ENCODE measurements around the gene CARHSP1.
A peak's percentile ranks its signal among the peaks of the same experiment; 100 is the strongest.

Gene CARHSP1

DNA sequence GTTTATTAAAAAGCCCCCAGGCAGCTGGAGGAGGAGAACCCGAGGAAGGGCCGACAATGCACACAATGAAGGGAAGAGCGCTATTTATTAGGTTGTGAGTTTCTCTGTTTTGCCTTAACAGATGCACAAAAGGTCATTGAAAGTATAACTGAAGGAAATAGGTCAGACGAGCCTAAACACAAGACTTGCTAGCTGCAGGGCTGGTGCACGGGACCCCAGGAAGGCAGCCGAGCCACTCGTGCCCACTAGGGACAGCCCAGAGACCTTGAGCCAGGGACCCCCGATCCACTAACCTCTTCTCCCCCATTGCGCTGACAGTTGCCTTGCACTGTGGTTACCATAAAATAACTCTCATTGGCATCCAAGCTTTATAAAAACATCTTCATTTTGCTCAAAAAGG, 24.6 kb upstream of the CARHSP1 start:
- TF ChIP-seq, protein P1, sequence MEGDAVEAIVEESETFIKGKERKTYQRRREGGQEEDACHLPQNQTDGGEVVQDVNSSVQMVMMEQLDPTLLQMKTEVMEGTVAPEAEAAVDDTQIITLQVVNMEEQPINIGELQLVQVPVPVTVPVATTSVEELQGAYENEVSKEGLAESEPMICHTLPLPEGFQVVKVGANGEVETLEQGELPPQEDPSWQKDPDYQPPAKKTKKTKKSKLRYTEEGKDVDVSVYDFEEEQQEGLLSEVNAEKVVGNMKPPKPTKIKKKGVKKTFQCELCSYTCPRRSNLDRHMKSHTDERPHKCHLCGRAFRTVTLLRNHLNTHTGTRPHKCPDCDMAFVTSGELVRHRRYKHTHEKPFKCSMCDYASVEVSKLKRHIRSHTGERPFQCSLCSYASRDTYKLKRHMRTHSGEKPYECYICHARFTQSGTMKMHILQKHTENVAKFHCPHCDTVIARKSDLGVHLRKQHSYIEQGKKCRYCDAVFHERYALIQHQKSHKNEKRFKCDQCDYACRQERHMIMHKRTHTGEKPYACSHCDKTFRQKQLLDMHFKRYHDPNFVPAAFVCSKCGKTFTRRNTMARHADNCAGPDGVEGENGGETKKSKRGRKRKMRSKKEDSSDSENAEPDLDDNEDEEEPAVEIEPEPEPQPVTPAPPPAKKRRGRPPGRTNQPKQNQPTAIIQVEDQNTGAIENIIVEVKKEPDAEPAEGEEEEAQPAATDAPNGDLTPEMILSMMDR (IDR thresholded peaks at IDR 0.05; ENCODE audit: low read depth, low read length), result no peak
- no peak for DNase-seq (ENCODE audit: low read depth in 2 of 2)
- no peak overlapping the region for H3K4me3 ChIP-seq (replicated peaks in 1 of 2; ENCODE audit: low read depth in 2 of 2, low read length in 2 of 2)

DNA sequence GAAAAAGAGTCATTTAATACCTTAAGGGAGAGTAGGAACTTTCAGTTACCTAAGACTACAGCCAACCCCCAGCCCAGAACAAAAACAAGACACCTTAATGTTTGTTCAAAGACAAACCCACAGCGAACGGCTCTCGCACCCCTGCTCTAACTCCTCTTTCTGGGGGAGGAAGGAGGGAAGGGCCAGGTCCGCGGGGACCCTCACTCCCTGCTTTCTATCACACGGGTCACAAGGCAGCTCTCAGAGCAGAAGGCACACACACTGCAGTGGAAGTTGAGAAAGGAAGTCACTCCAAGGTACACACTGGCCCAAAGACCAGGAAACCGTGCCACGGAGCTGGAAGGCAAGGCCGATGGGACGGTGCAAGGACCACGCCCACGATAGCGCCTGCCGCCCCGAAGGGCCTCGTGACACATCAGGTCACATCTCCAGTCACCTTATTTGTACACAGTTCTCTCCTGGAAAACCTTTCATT, 23.3 kb upstream of the CARHSP1 start:
- TF ChIP-seq, protein P1 (IDR thresholded peaks at IDR 0.05; ENCODE audit: low read depth, low read length), result no peak
- DNase-seq (ENCODE audit: low read depth in 2 of 2), result no peak
- H3K4me3 ChIP-seq (replicated peaks in 1 of 2; ENCODE audit: low read depth in 2 of 2, low read length in 2 of 2), result no peak overlapping the region

DNA sequence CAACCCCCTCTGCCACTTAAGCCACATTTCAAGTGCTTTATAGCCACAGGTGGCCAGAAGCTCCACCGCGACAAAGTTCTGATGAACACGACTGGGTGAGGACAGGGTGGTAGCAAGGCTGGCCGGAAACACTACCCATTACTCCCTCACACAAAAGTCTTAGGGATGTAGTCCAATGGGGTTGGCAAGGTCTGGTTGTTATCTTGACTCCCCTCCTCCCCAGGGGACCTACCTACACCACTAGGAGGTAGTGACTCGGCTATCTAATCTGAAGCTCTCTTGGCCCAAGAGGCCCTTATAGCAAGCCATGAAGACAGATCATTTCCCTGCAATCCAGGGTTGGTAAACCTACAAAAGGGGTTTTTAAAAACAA, 21.7 kb upstream of the CARHSP1 start:
- H3K4me3 ChIP-seq (replicated peaks in 1 of 2; ENCODE audit: low read depth in 2 of 2, low read length in 2 of 2), result no peak overlapping the region
- DNase-seq (ENCODE audit: low read depth in 2 of 2), result no peak
- TF ChIP-seq, protein P1 (IDR thresholded peaks at IDR 0.05; ENCODE audit: low read depth, low read length), result no peak

DNA sequence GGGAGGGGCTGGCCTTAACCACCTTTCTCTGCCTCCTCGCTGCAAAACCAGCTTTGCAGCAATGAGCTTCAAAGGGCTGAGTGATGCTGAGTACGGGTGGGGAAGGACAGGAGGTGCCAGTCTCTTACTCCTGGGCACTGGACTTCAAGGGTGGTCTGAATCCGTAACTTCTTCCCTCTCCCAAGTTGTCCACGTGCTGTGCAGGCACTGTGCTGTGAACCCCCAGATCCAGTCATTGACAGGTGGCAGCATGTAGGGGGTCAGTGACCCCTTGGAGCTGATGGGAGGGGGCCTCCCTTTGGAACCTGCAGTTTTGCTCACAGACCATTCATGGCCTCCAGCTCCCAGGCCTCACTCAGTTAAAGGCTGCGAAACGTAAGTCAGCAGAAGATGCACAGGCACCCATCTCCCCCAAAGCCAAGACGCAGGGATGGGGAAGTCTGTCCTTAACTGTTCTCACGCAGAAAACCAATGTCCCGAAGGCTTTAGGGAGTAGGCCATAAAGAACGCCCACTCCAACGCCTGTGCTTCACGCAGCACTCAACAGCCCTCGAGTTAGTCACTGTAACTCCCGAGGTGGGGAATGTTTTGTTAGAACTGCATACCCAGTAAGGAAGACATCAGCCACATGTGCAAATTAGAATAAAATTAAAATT, 21.2 kb upstream of the CARHSP1 start:
- no peak for DNase-seq (ENCODE audit: low read depth in 2 of 2)
- TF ChIP-seq, protein P1 (IDR thresholded peaks at IDR 0.05; ENCODE audit: low read depth, low read length), result no peak
- no peak overlapping the region for H3K4me3 ChIP-seq (replicated peaks in 1 of 2; ENCODE audit: low read depth in 2 of 2, low read length in 2 of 2)

DNA sequence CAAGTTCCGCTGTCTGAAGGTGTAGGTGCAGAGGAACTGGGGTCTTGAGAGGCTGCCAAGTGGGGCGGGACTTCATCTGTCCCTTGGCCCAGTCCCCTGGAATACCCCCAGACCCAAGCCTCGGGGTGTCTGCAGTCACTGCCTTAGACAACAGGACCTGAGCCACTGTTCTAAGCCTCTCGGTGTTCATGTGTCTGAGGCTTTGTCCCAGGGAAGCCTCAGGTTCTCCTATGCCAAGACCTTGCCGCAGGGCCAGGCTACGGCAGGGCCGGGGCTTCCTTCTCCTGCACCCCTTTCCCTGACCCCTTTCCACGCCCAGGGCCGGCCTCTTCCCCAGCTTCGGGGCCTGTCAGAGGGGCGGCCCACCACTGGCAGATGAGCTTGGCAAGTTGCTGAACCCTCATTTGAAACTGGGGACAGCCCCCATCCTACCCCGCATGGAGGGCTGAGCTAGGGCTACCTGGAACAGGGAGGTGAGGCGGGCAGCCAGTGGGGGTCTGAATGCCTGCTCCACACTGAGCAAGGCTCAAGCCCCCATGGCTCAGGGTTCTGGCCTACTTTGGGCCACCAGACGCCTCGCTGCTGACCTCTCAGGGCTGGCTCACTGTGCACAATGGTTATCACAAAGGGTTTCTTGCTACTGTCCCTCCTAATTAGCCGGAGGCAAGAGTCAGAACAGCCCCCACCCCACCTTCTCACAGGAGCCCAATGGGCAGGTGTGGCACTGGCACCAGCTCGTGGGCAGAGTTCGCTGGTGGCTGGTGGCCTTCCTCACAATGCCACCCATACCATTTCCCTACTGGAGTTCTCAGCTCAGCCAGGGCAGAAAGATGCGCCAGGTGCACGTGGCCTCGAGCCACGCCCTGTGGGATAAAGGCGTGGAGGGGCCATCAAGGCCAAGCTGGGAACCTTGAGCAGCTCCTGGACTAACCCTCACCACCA, 20.4 kb upstream of the CARHSP1 start:
- H3K4me3 ChIP-seq (replicated peaks in 1 of 2; ENCODE audit: low read depth in 2 of 2, low read length in 2 of 2), result no peak overlapping the region
- TF ChIP-seq, protein P1 (IDR thresholded peaks at IDR 0.05; ENCODE audit: low read depth, low read length), result no peak
- no peak for DNase-seq (ENCODE audit: low read depth in 2 of 2)

DNA sequence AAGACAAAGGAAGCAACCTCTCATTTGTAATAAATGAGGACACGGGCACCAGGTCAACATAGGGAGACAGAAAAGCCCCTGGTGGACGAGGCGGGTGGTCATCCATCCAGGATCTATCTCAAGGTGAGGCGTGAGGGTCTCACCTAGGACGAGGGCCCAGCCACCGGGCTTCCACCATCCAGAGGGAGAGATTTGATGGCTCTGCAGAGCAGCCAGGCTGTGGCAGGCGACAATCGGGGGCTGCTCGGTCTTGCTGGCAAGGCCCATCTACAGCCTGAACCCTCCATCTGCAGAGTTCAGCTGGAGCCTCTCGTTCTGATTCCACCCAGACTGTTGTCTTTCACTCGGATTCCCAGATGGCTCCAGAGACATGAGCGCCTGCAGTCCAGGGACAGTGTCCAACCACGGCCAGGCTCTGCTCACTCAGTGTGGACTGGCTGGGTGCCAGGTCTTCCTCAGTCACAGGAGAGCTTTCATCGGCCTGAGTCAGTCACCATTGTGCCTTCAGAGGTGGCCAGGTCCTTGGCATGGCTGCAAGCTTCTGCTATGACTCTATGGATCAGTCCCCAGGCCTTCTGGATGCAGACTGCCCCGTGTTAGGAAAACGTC, 19.2 kb upstream of the CARHSP1 start:
- TF ChIP-seq, protein P1 (IDR thresholded peaks at IDR 0.05; ENCODE audit: low read depth, low read length), result no peak
- DNase-seq (ENCODE audit: low read depth in 2 of 2), result peak in 1 of 2 donors; percentile 74
- H3K4me3 ChIP-seq (replicated peaks in 1 of 2; ENCODE audit: low read depth in 2 of 2, low read length in 2 of 2), result no peak overlapping the region

Data from cardiac fibroblast (primary cell).